ENCODE results near the gene CCDC187.
"Not testable (repeated sequence)": the region's sequence is repeated elsewhere in the genome, so short reads cannot be mapped to it uniquely, and the experiment has no call there.

Gene CCDC187

GRCh38 chr9:136303825-136304416, at the start of gene CCDC187:
Gene CCDC187, minus strand, starts transcription at chr9:136304094. Its CDS starts 264 bp downstream, at chr9:136303830.
- no peak for DNase-seq

- DNase-seq: no peak
Observed at GRCh38 chr9:136353088-136353487, 49.2 kb upstream of the CCDC187 start.

- peak in 20 of 56 donors; percentile 4 to 77 (median 30) for DNase-seq
Observed at GRCh38 chr9:136352682-136353081, 48.8 kb upstream of the CCDC187 start.

- not testable (repeated sequence) for DNase-seq
Observed at GRCh38 chr9:136351868-136352267, 48.0 kb upstream of the CCDC187 start.

- peak in 6 of 56 donors; percentile 9 to 44 (median 22) for DNase-seq
Observed at GRCh38 chr9:136351252-136351800, 47.4 kb upstream of the CCDC187 start.

GRCh38 chr9:136349546-136349945, 45.7 kb upstream of the CCDC187 start:
- DNase-seq: no peak

GRCh38 chr9:136348691-136349090, 44.8 kb upstream of the CCDC187 start:
- DNase-seq: no peak

- no peak for DNase-seq
Observed at GRCh38 chr9:136347472-136348256, 43.8 kb upstream of the CCDC187 start.

- no peak for DNase-seq
Observed at GRCh38 chr9:136346927-136347465, 43.1 kb upstream of the CCDC187 start.

- DNase-seq: peak in 1 of 56 donors; percentile 56
Observed at GRCh38 chr9:136346157-136346481, 42.2 kb upstream of the CCDC187 start.

- DNase-seq: peak in 54 of 56 donors; percentile 35 to 93 (median 79)
Observed at GRCh38 chr9:136345281-136346156, 41.6 kb upstream of the CCDC187 start.

GRCh38 chr9:136344544-136345280, 40.8 kb upstream of the CCDC187 start:
- DNase-seq: no peak

- no peak for DNase-seq
Observed at GRCh38 chr9:136343884-136344269, 40.0 kb upstream of the CCDC187 start.

- DNase-seq: peak in 1 of 56 donors; percentile 59
Observed at GRCh38 chr9:136343121-136343883, 39.4 kb upstream of the CCDC187 start.

- DNase-seq: peak in 50 of 56 donors; percentile 29 to 86 (median 64)
Observed at GRCh38 chr9:136342181-136343120, 38.6 kb upstream of the CCDC187 start.

GRCh38 chr9:136341769-136342168, 37.9 kb upstream of the CCDC187 start:
- no peak for DNase-seq

- DNase-seq: no peak
Observed at GRCh38 chr9:136341042-136341655, 37.3 kb upstream of the CCDC187 start.

Measured in nucleus accumbens (tissue), 56 donors.